Measurements from ENCODE around the gene SLC30A4.

The SLC30A4 gene

GRCh38 chr15:45495588-45495987, 27.0 kb downstream of the SLC30A4 start:
- TF ChIP-seq, protein P1, sequence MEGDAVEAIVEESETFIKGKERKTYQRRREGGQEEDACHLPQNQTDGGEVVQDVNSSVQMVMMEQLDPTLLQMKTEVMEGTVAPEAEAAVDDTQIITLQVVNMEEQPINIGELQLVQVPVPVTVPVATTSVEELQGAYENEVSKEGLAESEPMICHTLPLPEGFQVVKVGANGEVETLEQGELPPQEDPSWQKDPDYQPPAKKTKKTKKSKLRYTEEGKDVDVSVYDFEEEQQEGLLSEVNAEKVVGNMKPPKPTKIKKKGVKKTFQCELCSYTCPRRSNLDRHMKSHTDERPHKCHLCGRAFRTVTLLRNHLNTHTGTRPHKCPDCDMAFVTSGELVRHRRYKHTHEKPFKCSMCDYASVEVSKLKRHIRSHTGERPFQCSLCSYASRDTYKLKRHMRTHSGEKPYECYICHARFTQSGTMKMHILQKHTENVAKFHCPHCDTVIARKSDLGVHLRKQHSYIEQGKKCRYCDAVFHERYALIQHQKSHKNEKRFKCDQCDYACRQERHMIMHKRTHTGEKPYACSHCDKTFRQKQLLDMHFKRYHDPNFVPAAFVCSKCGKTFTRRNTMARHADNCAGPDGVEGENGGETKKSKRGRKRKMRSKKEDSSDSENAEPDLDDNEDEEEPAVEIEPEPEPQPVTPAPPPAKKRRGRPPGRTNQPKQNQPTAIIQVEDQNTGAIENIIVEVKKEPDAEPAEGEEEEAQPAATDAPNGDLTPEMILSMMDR (IDR thresholded peaks at IDR 0.05; ENCODE audit: low read depth, low read length) = no peak
- peak in 1 of 2 donors; percentile 10 for DNase-seq (ENCODE audit: low read depth in 2 of 2)
- no peak overlapping the region for H3K4me3 ChIP-seq (replicated peaks in 1 of 2; ENCODE audit: low read depth in 2 of 2, low read length in 2 of 2)

GRCh38 chr15:45489690-45490238, 32.8 kb downstream of the SLC30A4 start:
- H3K4me3 ChIP-seq (replicated peaks in 1 of 2; ENCODE audit: low read depth in 2 of 2, low read length in 2 of 2) = no peak overlapping the region
- DNase-seq (ENCODE audit: low read depth in 2 of 2) = no peak
- TF ChIP-seq, protein P1 (IDR thresholded peaks at IDR 0.05; ENCODE audit: low read depth, low read length) = no peak

- no peak for DNase-seq (ENCODE audit: low read depth in 2 of 2)
- H3K4me3 ChIP-seq (replicated peaks in 1 of 2; ENCODE audit: low read depth in 2 of 2, low read length in 2 of 2) = no peak overlapping the region
- TF ChIP-seq, protein P1 (IDR thresholded peaks at IDR 0.05; ENCODE audit: low read depth, low read length) = no peak
These were observed 36.2 kb downstream of the SLC30A4 start for GRCh38 chr15:45486317-45486716.

DNA sequence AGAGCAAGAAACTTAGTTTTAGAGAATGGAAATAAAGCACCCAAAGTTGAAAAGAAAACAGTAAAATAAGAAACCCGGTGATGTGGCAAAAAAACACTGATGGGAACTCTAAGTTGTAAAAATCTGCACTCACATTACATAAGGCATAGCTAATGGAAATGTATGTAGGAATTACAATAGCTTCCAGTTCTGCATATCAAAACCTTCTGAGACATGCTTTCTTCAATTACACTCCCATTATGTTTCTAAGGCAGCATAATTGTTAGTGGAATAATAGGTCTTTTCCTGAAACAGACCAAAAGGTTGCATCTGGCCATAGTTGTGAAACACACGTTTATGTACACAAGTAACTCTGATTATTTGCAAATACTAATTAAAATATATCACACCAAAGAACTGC, 41.4 kb downstream of the SLC30A4 start:
- TF ChIP-seq, protein P1 (IDR thresholded peaks at IDR 0.05; ENCODE audit: low read depth, low read length) = no peak
- DNase-seq (ENCODE audit: low read depth in 2 of 2) = no peak
- H3K4me3 ChIP-seq (replicated peaks in 1 of 2; ENCODE audit: low read depth in 2 of 2, low read length in 2 of 2) = no peak overlapping the region

DNA sequence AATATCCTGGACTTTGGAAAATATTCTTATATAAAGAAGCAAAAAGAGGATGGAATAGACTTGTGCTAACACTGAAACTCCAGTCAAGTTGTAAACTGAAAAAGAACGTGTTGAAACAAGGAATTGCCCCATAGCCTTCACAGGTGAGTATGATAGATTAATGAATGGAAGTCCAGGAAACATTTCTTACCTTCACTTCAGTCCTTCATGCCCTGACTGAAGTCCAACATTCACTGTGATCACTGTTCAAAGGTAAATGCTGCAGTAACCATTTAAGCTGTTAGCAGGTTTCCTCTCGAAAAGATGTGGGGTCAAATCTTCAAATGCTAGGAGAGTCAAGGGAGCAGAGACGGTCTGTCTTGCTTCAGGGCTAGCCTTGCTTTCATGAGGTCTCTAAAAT, 46.1 kb downstream of the SLC30A4 start:
- TF ChIP-seq, protein P1 (IDR thresholded peaks at IDR 0.05; ENCODE audit: low read depth, low read length) = no peak
- no peak overlapping the region for H3K4me3 ChIP-seq (replicated peaks in 1 of 2; ENCODE audit: low read depth in 2 of 2, low read length in 2 of 2)
- no peak for DNase-seq (ENCODE audit: low read depth in 2 of 2)

DNA sequence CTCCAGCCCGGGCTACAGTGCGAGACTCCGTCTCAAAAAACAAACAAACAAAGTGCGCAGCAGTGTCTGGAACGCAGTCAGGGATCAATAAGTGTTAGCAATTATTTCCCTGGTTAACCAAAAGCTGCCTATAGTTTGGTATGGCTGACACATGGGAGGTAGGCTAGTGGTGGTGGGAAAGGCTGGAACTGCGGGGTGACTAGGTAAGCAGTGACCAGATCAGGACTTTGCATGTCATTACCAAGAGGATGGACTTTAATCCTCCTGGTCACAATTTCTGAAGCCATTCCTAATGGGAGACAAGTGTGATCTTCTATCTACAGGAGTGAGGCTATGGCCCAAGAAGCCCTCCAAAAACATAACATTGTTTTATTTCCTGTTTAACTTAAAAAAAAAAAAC, 47.8 kb downstream of the SLC30A4 start:
- H3K4me3 ChIP-seq (replicated peaks in 1 of 2; ENCODE audit: low read depth in 2 of 2, low read length in 2 of 2) = no peak overlapping the region
- no peak for DNase-seq (ENCODE audit: low read depth in 2 of 2)
- TF ChIP-seq, protein P1 (IDR thresholded peaks at IDR 0.05; ENCODE audit: low read depth, low read length) = no peak

GRCh38 chr15:45473068-45473467, 49.5 kb downstream of the SLC30A4 start:
- TF ChIP-seq, protein P1 (IDR thresholded peaks at IDR 0.05; ENCODE audit: low read depth, low read length) = no peak
- DNase-seq (ENCODE audit: low read depth in 2 of 2) = no peak
- H3K4me3 ChIP-seq (replicated peaks in 1 of 2; ENCODE audit: low read depth in 2 of 2, low read length in 2 of 2) = no peak overlapping the region

All from cardiac fibroblast (primary cell).